GM21619 (cell line): ENCODE results near the gene TXK.

Source experiments
- ATAC-seq: cut with Tn5 transposase; IDR thresholded peaks from one replicate; pipeline ENCODE4 v1.9.1; 2021; ENCODE audit not compliant: unreplicated experiment

TXK gene

DNA sequence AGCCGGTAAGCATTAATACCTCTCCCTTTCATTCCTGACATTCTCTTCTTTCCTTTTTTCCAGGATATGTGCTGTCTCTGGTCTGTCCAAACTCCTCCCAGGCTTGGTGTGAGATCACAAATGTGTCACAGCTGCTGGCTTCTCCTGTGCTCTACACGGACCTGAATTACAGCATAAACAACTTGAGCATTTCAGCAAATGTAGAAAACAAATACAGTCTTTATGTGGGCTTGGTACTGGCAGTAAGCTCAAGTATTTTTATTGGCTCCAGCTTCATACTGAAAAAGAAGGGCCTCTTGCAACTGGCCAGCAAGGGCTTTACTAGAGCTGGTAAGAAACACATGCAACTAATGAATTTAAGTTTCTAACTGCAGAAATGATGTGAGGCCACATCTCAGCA, 109.0 kb downstream of the TXK start:
- no peak for ATAC-seq

DNA sequence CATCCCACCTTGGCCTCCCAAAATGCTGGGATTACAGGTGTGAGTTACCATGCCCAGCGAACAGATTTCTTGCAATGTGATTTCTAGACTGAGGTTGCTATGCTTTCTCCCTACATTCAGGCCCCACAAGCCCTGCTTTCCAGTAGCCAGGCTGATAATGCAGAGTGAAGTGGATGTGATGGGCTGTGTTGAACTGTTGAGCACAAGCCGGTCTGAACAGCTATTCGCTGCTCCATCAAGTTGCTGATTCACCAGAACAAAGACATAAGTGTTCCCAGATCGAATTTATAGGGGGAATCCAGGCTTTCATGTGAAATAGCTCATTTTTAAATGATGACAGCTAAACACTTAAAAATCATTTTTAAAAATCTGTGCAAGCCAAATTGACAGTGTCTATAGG, 109.5 kb downstream of the TXK start:
- no peak for ATAC-seq

DNA sequence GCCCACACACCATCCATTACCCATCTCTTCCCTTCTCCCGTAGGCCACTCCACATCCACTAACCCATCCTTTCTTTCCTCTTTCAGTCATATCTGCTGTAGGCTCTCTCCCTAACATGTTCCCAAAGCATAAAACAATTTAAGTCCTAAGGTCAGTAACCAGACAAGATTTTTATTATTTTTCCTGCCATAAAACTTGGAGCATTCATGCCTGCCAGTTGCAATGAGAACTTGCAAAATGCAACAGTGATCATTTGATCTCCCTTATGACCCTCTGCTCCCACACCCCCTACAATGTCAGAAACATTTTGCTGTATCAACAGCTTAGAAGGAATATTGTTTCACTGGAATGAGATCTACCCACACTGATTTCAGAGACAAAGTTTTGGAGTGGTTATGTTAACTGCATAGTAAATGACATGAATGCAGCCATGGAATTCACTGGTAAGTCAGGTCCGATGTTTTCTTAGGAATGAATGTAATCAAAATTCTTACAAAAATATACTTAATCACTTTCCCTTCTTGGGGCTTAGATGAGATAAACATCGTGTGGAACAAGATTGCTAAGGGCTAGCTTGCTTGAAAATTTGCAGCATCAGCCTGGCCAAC, 111.8 kb downstream of the TXK start:
- no peak for ATAC-seq

DNA sequence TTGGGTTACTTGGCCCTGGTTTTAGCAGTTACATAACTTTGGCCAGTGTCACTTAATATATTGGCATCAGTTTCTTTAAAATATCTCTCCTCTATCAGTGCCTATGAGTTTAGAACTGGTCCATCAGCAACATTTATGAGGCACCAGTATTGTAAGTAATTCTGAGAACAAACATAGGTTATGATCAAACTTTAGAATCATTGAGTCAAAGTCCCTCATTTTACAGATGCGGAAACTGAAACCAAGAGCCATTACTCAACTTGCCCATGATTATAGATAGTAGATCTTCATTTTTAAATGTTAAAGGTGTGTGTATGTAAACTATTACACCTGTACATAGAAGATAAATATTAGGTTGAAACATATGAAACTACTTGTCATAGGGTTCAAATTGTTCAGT, 113.0 kb downstream of the TXK start:
- no peak for ATAC-seq

DNA sequence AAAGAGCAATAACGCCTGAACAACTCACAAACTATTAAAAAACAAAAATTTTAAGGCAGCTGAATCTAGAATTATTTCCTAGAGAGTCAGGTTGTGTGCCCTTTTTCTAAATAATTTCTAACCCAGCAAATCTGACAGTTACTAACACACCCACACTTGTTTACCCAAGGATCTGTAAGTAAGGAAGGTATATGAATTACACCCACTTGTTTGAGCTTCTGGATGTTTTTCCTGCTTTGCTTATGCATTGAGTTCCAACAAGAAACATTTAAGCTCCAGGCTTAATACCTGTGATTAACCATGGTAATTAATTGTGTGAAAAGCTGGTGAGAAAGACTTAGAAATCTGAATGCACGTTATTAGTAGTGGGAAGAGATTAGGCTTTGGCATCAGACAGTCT, 115.9 kb downstream of the TXK start:
- ATAC-seq = no peak

DNA sequence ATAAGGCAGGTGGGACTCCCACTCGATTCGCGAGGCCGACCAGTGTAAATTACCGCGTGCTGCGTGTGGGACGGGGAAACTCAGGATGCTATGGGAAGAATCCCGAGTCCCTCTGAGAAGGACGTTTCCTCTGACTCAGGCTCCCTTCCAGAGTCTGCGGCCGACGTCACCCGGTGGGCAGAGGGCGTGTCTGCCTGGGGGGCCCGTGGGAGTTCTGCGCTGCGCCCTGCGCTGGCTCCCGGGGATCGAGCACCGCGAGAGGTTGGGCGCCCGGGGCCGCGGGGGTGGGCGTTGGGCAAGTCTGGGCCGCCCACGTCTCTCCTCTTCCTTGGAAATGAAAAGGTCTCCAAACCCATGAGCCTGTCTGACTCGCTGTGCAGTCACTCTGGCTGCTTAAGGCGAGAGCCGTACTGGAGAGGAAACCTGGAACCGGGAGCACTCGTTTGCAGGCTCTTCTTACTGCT, 116.9 kb downstream of the TXK start:
- ATAC-seq = no peak
